ENCODE data around the gene NXNL1. TPM values are rescaled to one million over a fixed set of nuclear protein-coding genes. Genes with fewer than 3 reads are reported as not detected.
"Not testable (repeated sequence)": the region's sequence is repeated elsewhere in the genome, so short reads cannot be mapped to it uniquely, and the experiment has no call there.

NXNL1 gene
- total RNA-seq (2014; rRNA removed; shearing (Covaris generic)), result not detected in 2 replicates
- not detected in 2 replicates for total RNA-seq (2022)
- not detected for Bru-seq, nascent RNA
- not detected for BruChase-seq, experiment 1, labeled RNA remaining after a 6-hour chase
- not detected for BruChase-seq, experiment 2, labeled RNA remaining after a 2-hour chase
- long read RNA-seq, result 0 reads

- no peak for DNase-seq (ENCODE audit: low spot score)
- BruUV-seq (replicated peaks), result no TSS peak
- H3K9me2 ChIP-seq (ENCODE audit: insufficient read depth, low read length), result no peaks in the 10 kb centered on the region
- no peaks in the 10 kb centered on the region for H3K9me3 ChIP-seq (ENCODE audit: low read length)
- H3K79me2 ChIP-seq (ENCODE audit: insufficient read depth, low read depth, low read length), result no peaks in the 10 kb centered on the region
- ChIA-PET POLR2A (no interaction called here), CTCF (ENCODE audit: unreplicated experiment) (no interaction called here)
- intact Hi-C loops (cut with micrococcal nuclease; ENCODE audit: unreplicated experiment), result no loop called here
- H3K4me3 ChIP-seq (ENCODE audit: low read depth, low read length, poor library complexity, severe bottlenecking), result no peak within 1 kb of the TSS
- no peaks in the 10 kb centered on the region for H3K4me1 ChIP-seq (ENCODE audit: insufficient read depth, low read length, poor library complexity, severe bottlenecking)
- no peak within 1 kb of the TSS for H3K4me2 ChIP-seq (ENCODE audit: low read length)
- no peaks in the 10 kb centered on the region for H4K20me1 ChIP-seq (ENCODE audit: insufficient read depth, low read length)
- no peak within 1 kb of the TSS for H3K27ac ChIP-seq (ENCODE audit: low read depth, low read length, poor library complexity, severe bottlenecking)
- no peaks in the 10 kb centered on the region for H3K36me3 ChIP-seq (ENCODE audit: insufficient read depth, low read length)
- H2AFZ ChIP-seq (ENCODE audit: low read length), result no peak within 1 kb of the TSS
- TF ChIP-seq EZH2phosphoT487 (IDR thresholded peaks at IDR 0.05; ENCODE audit: borderline replicate concordance, low read depth, low read length), result no peak
- no peak for TF ChIP-seq CTCF (conservative IDR thresholded peaks at IDR 0.05; ENCODE audit: low read length)
Observed at GRCh38 chr19:17460372-17461230, at the start of gene NXNL1. Gene NXNL1 (minus strand): TSS chr19:17460926. CDS start chr19:17460869, 57 bp downstream.

DNA sequence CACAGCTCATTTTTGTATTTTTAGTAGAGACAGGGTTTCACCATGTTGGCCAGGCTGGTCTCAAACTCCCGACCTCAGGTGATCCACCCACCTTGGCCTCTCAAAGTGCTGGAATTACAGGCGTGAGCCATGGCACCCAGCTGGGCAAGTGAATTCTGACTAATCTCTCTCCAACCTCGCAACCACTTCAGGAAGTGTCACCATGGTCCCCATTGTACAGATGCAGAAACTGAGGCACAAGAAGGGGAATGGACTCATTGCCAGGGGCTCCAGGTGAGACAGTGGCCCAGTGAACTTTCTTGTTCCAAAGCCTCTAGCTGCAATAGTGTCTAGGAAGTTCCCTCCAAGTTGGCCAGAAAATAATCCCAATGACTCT is 47.8 kb upstream of the NXNL1 start:
- H3K4me2 ChIP-seq (ENCODE audit: low read length); H3K4me3 ChIP-seq (ENCODE audit: low read depth, low read length, poor library complexity, severe bottlenecking); H3K27ac ChIP-seq (ENCODE audit: low read depth, low read length, poor library complexity, severe bottlenecking); H2AFZ ChIP-seq (ENCODE audit: low read length); DNase-seq (ENCODE audit: low spot score); intact Hi-C loops (cut with micrococcal nuclease; ENCODE audit: unreplicated experiment); H3K9me2 ChIP-seq (ENCODE audit: insufficient read depth, low read length); H3K9me3 ChIP-seq (ENCODE audit: low read length); BruUV-seq (replicated peaks); H4K20me1 ChIP-seq (ENCODE audit: insufficient read depth, low read length); CTCF ChIA-PET (ENCODE audit: unreplicated experiment): not testable (repeated sequence)
- POLR2A ChIA-PET, result interaction anchor here (0.6 to 1.3 kb wide), 2 partner anchors 15 to 134 kb away, joined by 3 to 4 read pairs; no protein-coding TSS in a partner anchor
- Histone ChIP-seq H3K36me3 (ENCODE audit: insufficient read depth, low read length) (peaks cover 11% of the 10 kb centered on the region; the same call in 1 of the 2 replicates), H3K4me1 (ENCODE audit: insufficient read depth, low read length, poor library complexity, severe bottlenecking) (peaks cover 29% of the 10 kb centered on the region), H3K79me2 (ENCODE audit: insufficient read depth, low read depth, low read length) (peaks cover 28% of the 10 kb centered on the region)

- peaks cover 21% of the 10 kb centered on the region for H3K4me1 ChIP-seq (ENCODE audit: insufficient read depth, low read length, poor library complexity, severe bottlenecking)
- H4K20me1 ChIP-seq (ENCODE audit: insufficient read depth, low read length), result no peaks in the 10 kb centered on the region
- H3K27ac ChIP-seq (ENCODE audit: low read depth, low read length, poor library complexity, severe bottlenecking), result no peak overlapping the region
- H3K9me3 ChIP-seq (ENCODE audit: low read length), result no peaks in the 10 kb centered on the region
- peaks cover 17% of the 10 kb centered on the region for H3K79me2 ChIP-seq (ENCODE audit: insufficient read depth, low read depth, low read length)
- no peak overlapping the region for H3K4me3 ChIP-seq (ENCODE audit: low read depth, low read length, poor library complexity, severe bottlenecking)
- no TSS peak for BruUV-seq (replicated peaks)
- H3K4me2 ChIP-seq (ENCODE audit: low read length), result no peak overlapping the region
- intact Hi-C loops (cut with micrococcal nuclease; ENCODE audit: unreplicated experiment), result no loop called here
- H2AFZ ChIP-seq (ENCODE audit: low read length), result no peak overlapping the region
- ChIA-PET CTCF (ENCODE audit: unreplicated experiment) (no interaction called here), POLR2A (no interaction called here)
- no peaks in the 10 kb centered on the region for H3K9me2 ChIP-seq (ENCODE audit: insufficient read depth, low read length)
- no peak for DNase-seq (ENCODE audit: low spot score)
- TF ChIP-seq CTCF (conservative IDR thresholded peaks at IDR 0.05; ENCODE audit: low read length) (no peak), EZH2phosphoT487 (IDR thresholded peaks at IDR 0.05; ENCODE audit: borderline replicate concordance, low read depth, low read length) (no peak)
- H3K36me3 ChIP-seq (ENCODE audit: insufficient read depth, low read length), result 0 out of 2 replicates have a peak, but pooled peaks cover 4% of the 10 kb centered on the region
Observed at GRCh38 chr19:17506745-17507144, 46.0 kb upstream of the NXNL1 start.

Data from OCI-LY7 (cell line).